HepG2 (cell line): ENCODE data around the gene TELO2. TPM values are rescaled to one million over a fixed set of nuclear protein-coding genes. Genes with fewer than 3 reads are reported as not detected.

Source experiments
- ATAC-seq: fragments of 200-7000 bp; cut with Tn5 transposase; 3 replicates; pipeline ENCODE4 v1.9.1; 2020; ENCODE audit warnings: mild to moderate bottlenecking, moderate library complexity
- BruUV-seq: library from RNA; stranded (reverse); fragments of 400-500 nt; replicated peaks from 2 replicates; lab custom pipeline; 2021; lab: Mats Ljungman, UMichigan
- CTCF ChIA-PET: fragments of 300-600 bp; formaldehyde crosslinking; extraction: SDS; loops from one replicate; lab custom pipeline; 2021; ENCODE audit warnings: low total read pairs, inconsistent platforms, low intra/inter-chr PET ratio; lab: Yijun Ruan, JAX
- POLR2A ChIA-PET: fragments of 350-600 bp; sonication (Branson Sonifier 250); formaldehyde crosslinking; loops from one replicate; lab custom pipeline; 2020; ENCODE audit warnings: antibody characterized with exemption, inconsistent platforms; lab: Yijun Ruan, JAX
- DNase-seq: peaks from one replicate; pipeline ENCODE4 v3.0.0-alpha.2; 2015; ENCODE audit warnings: low spot score
- FAIRE-seq: peaks from 3 replicates; lab custom pipeline; 2011; peaks lifted over from hg19 to GRCh38; lab: Jason Lieb, UNC
- H2AFZ ChIP-seq: one replicate; pipeline ENCODE4 v1.6.1; 2011; ENCODE audit warnings: low read length, inconsistent platforms
- H3K27ac ChIP-seq: fragments of 300-600 bp; 3 replicates; pipeline ENCODE4 v1.8.0; 2011; ENCODE audit warnings: mixed run types, mild to moderate bottlenecking, mixed read lengths, low read length, inconsistent platforms; ENCODE audit not compliant: insufficient read depth; ENCODE audit errors: extremely low read length
- H3K27me3 ChIP-seq, 2 experiments: fragments of 200-600 bp in 1 of 2; 2 replicates in 1 of 2; 3 replicates in 1 of 2; pipeline versions ENCODE4 v1.6.0 to v1.8.0; 2011; ENCODE audit warnings: low read length in 2 of 2, mild to moderate bottlenecking in 2 of 2, moderate library complexity in 2 of 2, inconsistent platforms in 1 of 2; ENCODE audit not compliant: insufficient read depth in 2 of 2, control insufficient read depth in 1 of 2
- H3K36me3 ChIP-seq, 2 experiments: fragments of 200-600 bp in 1 of 2; replicated peaks in 1 of 2; 2 replicates in 1 of 2; 3 replicates in 1 of 2; pipeline versions ENCODE4 v1.5.1 to v1.8.0; 2011; ENCODE audit warnings: low read length in 2 of 2, inconsistent platforms in 1 of 2; ENCODE audit not compliant: insufficient read depth in 2 of 2, control insufficient read depth in 1 of 2
- H3K4me1 ChIP-seq: 2 replicates; pipeline ENCODE4 v1.5.1; 2012; ENCODE audit warnings: low read length, inconsistent platforms; ENCODE audit not compliant: insufficient read depth
- H3K4me2 ChIP-seq: 2 replicates; pipeline ENCODE4 v1.6.0; 2011; ENCODE audit warnings: low read depth, low read length, inconsistent platforms
- H3K4me3 ChIP-seq, 3 experiments: fragments of 200-600 bp in 1 of 3; sonication (generic), shearing (Covaris generic) in 1 of 3; replicated peaks in 1 of 3; 2 replicates each; pipeline ENCODE4 v1.5.1; 2011 to 2016; ENCODE audit warnings: low read length in 3 of 3, inconsistent platforms in 2 of 3, low read depth in 2 of 3, mild to moderate bottlenecking in 2 of 3, control low read depth in 1 of 3, mixed read lengths in 1 of 3; ENCODE audit not compliant: insufficient read depth in 1 of 3
- H3K79me2 ChIP-seq: one replicate; pipeline ENCODE4 v1.6.1; 2011; ENCODE audit warnings: low read length, inconsistent platforms; ENCODE audit not compliant: insufficient read depth
- H3K9ac ChIP-seq: 2 replicates; pipeline ENCODE4 v1.6.0; 2011; ENCODE audit warnings: mild to moderate bottlenecking, low read depth, low read length, inconsistent platforms; ENCODE audit not compliant: insufficient read depth
- H3K9me3 ChIP-seq: 2 replicates; pipeline ENCODE4 v1.5.1; 2012; ENCODE audit warnings: mild to moderate bottlenecking, low read length
- H4K20me1 ChIP-seq: 2 replicates; pipeline ENCODE4 v1.6.0; 2011; ENCODE audit warnings: inconsistent platforms, mild to moderate bottlenecking, low read length, moderate library complexity; ENCODE audit not compliant: insufficient read depth
- CHD4 ChIP-seq: fragments of 200-600 bp; sonication (generic); IDR thresholded peaks from 2 replicates; pipeline ENCODE4 v1.7.0; 2017; ENCODE audit warnings: mild to moderate bottlenecking, low read length, borderline replicate concordance
- HMG20B ChIP-seq: conservative IDR thresholded peaks from 2 replicates; pipeline ENCODE4 v1.6.1; 2016; ENCODE audit warnings: missing genetic modification reagents, missing compliant biosample characterization
- KDM1A ChIP-seq: IDR thresholded peaks from 2 replicates; pipeline ENCODE4 v1.6.1; 2016; ENCODE audit warnings: missing compliant biosample characterization
- MYNN ChIP-seq: sonication (generic); formaldehyde crosslinking; IDR thresholded peaks from 2 replicates; pipeline ENCODE4 v1.4.0; 2020; ENCODE audit warnings: mild to moderate bottlenecking, low read depth, missing genetic modification reagents
- NFATC3 ChIP-seq: sonication (generic); formaldehyde crosslinking; IDR thresholded peaks from 2 replicates; pipeline ENCODE4 v1.5.1; 2020; ENCODE audit warnings: mild to moderate bottlenecking, missing genetic modification reagents
- PAX8 ChIP-seq: sonication (generic); formaldehyde crosslinking; IDR thresholded peaks from 2 replicates; pipeline ENCODE4 v1.8.0; 2022; ENCODE audit warnings: mild to moderate bottlenecking, missing genetic modification reagents, borderline replicate concordance
- PRDM10 ChIP-seq: sonication (generic); formaldehyde crosslinking; IDR thresholded peaks from 2 replicates; pipeline ENCODE4 v1.4.0; 2020; ENCODE audit warnings: low read depth, missing genetic modification reagents
- RARG ChIP-seq: sonication (generic); formaldehyde crosslinking; IDR thresholded peaks from 2 replicates; pipeline ENCODE4 v1.4.0; 2020; ENCODE audit warnings: low read depth, mild to moderate bottlenecking, missing genetic modification reagents
- SNAPC2 ChIP-seq: sonication (generic); formaldehyde crosslinking; IDR thresholded peaks from 2 replicates; pipeline ENCODE4 v1.8.1; 2022; ENCODE audit warnings: mild to moderate bottlenecking, missing genetic modification reagents
- SP2 ChIP-seq: sonication (generic); formaldehyde crosslinking; IDR thresholded peaks from 2 replicates; pipeline ENCODE4 v1.5.1; 2020; ENCODE audit warnings: mild to moderate bottlenecking, missing genetic modification reagents
- TEF ChIP-seq: sonication (generic); formaldehyde crosslinking; IDR thresholded peaks from 2 replicates; pipeline ENCODE4 v1.5.0; 2020; ENCODE audit warnings: missing genetic modification reagents
- ZNF3 ChIP-seq: IDR thresholded peaks from 2 replicates; pipeline ENCODE4 v1.7.0; 2017; ENCODE audit warnings: inconsistent platforms
- WGBS: methylation state at CpG from one replicate; pipeline ENCODE4 v1.1.6; 2017; ENCODE audit warnings: low lambda C conversion rate; 5-methylcytosine and 5-hydroxymethylcytosine counted together
- in situ Hi-C: cut with HindIII; loops from 2 replicates; pipeline ENCODE4 v1.10.0; 2017; ENCODE audit warnings: low pct_unique_long_range_greater_than_20kb; ENCODE audit not compliant: extremely low pct_ligation_motif_present
- intact Hi-C: fragments of 100-400 bp; cut with micrococcal nuclease; formaldehyde crosslinking; loops from one replicate; pipeline ENCODE4 v1.10.0; 2022; ENCODE audit not compliant: unreplicated experiment
- polyA plus RNA-seq, 8 experiments: library from polyadenylated mRNA; depleted of rRNA in 3 of 8; stranded (reverse) in 7 of 8; unstranded in 1 of 8; fragments of >200 nt; fragmentation: Illumina TruSeq in 4 of 8; extraction: Trizol in 4 of 8; gene quantifications; 2 replicates each; pipeline versions ENCODE4 v1.2.1 to v1.2.3, GENCODE V29; 2011 to 2016; ENCODE audit warnings: low read depth in 4 of 8, missing spikeins in 1 of 8, mixed read lengths in 1 of 8; ENCODE audit not compliant: insufficient read depth in 1 of 8
- total RNA-seq, 5 experiments: library from RNA; depleted of rRNA; stranded (reverse); fragments of >200 nt; fragmentation: Illumina TruSeq; extraction: Trizol; gene quantifications; 2 replicates each; pipeline ENCODE4 v1.2.3, GENCODE V29; 2016; ENCODE audit warnings: low read depth in 1 of 5
- TF ChIP-seq, protein P1 (sequence below): sonication (generic); formaldehyde crosslinking; IDR thresholded peaks from 2 replicates; pipeline ENCODE4 v1.9.0; 2021; ENCODE audit warnings: missing genetic modification reagents, borderline replicate concordance
- TF ChIP-seq, protein P2 (sequence below): sonication (generic); formaldehyde crosslinking; IDR thresholded peaks from 2 replicates; pipeline ENCODE4 v1.4.0; 2020; ENCODE audit warnings: missing genetic modification reagents, mild to moderate bottlenecking, borderline replicate concordance

Gene TELO2
- total and polyA plus RNA-seq, 2 of the 13 experiments (the other 11 are each of a cell fraction or from before 2014, with no cell fraction given) = 10.1 to 17.9 TPM

DNA sequence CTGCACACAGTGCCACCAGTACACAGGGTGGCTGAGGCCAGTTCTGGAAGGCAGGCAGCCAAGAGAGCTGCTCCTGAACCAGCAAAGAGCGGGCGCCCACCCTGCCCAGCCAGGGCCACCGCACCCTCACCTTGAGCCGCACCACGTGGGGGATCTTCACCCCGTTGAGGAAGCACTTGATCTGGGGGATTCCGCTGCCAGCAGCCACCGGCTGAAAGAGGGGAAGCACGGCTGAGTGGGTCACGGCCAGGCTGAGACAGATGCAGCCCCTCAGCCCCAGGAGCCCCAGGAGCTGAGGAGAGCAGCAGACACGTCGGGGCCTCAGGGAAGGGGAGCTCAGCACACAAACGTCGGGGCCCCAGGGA, 34.2 kb upstream of the TELO2 start:
- ATAC-seq (no peak), FAIRE-seq (no peak), DNase-seq (no peak)
- POLR2A ChIA-PET = no interaction called here
- H3K4me2 ChIP-seq = no peak overlapping the region
- H3K9me3 ChIP-seq = no peaks in the 10 kb centered on the region
- H3K9ac ChIP-seq = no peak overlapping the region
- H3K27ac ChIP-seq = no peak overlapping the region
- TF ChIP-seq TEF (CRISPR knock-in tag) (no peak), NFATC3 (CRISPR knock-in tag) (no peak), SP2 (no peak), PRDM10 (CRISPR knock-in tag) (no peak), MYNN (no peak), ZNF3 (no peak), KDM1A (CRISPR knock-in tag) (no peak), PAX8 (no peak), RARG (CRISPR knock-in tag) (no peak), HMG20B (CRISPR knock-in tag) (no peak), CHD4 (no peak), SNAPC2 (CRISPR knock-in tag) (no peak)
- TF ChIP-seq, protein P1, sequence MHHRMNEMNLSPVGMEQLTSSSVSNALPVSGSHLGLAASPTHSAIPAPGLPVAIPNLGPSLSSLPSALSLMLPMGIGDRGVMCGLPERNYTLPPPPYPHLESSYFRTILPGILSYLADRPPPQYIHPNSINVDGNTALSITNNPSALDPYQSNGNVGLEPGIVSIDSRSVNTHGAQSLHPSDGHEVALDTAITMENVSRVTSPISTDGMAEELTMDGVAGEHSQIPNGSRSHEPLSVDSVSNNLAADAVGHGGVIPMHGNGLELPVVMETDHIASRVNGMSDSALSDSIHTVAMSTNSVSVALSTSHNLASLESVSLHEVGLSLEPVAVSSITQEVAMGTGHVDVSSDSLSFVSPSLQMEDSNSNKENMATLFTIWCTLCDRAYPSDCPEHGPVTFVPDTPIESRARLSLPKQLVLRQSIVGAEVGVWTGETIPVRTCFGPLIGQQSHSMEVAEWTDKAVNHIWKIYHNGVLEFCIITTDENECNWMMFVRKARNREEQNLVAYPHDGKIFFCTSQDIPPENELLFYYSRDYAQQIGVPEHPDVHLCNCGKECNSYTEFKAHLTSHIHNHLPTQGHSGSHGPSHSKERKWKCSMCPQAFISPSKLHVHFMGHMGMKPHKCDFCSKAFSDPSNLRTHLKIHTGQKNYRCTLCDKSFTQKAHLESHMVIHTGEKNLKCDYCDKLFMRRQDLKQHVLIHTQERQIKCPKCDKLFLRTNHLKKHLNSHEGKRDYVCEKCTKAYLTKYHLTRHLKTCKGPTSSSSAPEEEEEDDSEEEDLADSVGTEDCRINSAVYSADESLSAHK = no peak
- TF ChIP-seq, protein P2, sequence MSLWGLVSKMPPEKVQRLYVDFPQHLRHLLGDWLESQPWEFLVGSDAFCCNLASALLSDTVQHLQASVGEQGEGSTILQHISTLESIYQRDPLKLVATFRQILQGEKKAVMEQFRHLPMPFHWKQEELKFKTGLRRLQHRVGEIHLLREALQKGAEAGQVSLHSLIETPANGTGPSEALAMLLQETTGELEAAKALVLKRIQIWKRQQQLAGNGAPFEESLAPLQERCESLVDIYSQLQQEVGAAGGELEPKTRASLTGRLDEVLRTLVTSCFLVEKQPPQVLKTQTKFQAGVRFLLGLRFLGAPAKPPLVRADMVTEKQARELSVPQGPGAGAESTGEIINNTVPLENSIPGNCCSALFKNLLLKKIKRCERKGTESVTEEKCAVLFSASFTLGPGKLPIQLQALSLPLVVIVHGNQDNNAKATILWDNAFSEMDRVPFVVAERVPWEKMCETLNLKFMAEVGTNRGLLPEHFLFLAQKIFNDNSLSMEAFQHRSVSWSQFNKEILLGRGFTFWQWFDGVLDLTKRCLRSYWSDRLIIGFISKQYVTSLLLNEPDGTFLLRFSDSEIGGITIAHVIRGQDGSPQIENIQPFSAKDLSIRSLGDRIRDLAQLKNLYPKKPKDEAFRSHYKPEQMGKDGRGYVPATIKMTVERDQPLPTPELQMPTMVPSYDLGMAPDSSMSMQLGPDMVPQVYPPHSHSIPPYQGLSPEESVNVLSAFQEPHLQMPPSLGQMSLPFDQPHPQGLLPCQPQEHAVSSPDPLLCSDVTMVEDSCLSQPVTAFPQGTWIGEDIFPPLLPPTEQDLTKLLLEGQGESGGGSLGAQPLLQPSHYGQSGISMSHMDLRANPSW (CRISPR knock-in tag) = no peak
- H3K36me3 ChIP-seq = peaks cover 14 to 26% of the 10 kb centered on the region in 2 experiments; a peak in 3 of 5 replicates
- no peaks in the 10 kb centered on the region for H3K27me3 ChIP-seq
- no peaks in the 10 kb centered on the region for H3K4me1 ChIP-seq
- BruUV-seq = no TSS peak
- 100% methylated on average over 4 of the region's 14 CpGs for WGBS
- intact Hi-C loops (no loop called here), in situ Hi-C loops (no loop called here)
- no peaks in the 10 kb centered on the region for H3K79me2 ChIP-seq
- no peaks in the 10 kb centered on the region for H4K20me1 ChIP-seq
- CTCF ChIA-PET = no interaction called here
- H3K4me3 ChIP-seq = no peak overlapping the region
- no peak overlapping the region for H2AFZ ChIP-seq
